A549 (cell line): ENCODE data around the gene RNU6-9.

ENCODE experiments used
- ESRRA ChIP-seq: fragments of 150-350 bp; IDR thresholded peaks from 2 replicates; pipeline ENCODE4 v1.6.1; 2014; ENCODE audit warnings: mild to moderate bottlenecking, low read length, borderline replicate concordance
- PHF8 ChIP-seq: fragments of 200-600 bp; sonication (generic); IDR thresholded peaks from 2 replicates; pipeline ENCODE4 v1.6.1; 2016; ENCODE audit warnings: low read depth, mild to moderate bottlenecking, antibody characterized with exemption, moderate library complexity, borderline replicate concordance
- POLR2A ChIP-seq: IDR thresholded peaks from 2 replicates; pipeline ENCODE4 v1.6.1; 2012; ENCODE audit warnings: mild to moderate bottlenecking, low read length

GRCh38 chr19:918481-919198 is 25.4 kb downstream of the RNU6-9 start:
- TF ChIP-seq POLR2A: no peak
- no peak for TF ChIP-seq ESRRA
- no peak for TF ChIP-seq PHF8
